ENCODE results near the gene TMEM184B.

TMEM184B gene

DNA sequence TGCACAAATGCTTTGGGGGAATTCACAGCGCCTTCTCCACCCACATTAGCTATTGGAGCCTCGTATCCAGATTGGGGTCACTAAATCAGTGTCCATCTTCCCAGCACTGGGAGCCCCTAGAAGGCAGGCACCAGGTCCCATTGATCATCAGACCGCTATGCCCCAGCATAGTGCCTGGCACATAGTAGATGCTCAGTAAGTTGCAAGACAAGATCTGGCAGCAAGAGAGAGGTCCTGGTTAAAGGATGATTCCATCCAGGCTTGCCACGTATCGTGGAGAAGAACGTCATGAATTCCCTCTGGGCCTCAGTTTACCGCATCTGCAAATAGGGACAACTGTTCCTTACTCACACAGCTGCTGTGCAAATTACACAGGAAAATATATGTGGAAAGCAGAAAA is 1.7 kb downstream of the TMEM184B start:
- Histone ChIP-seq H3K9ac (ENCODE audit: low read length) (no peak overlapping the region), H3K9me3 (ENCODE audit: control insufficient read depth, insufficient read depth, low read depth, low read length) (no peaks in the 10 kb centered on the region), H3K27me3 (ENCODE audit: control insufficient read depth, insufficient read depth, low read length) (no peaks in the 10 kb centered on the region), H3K4me3 (ENCODE audit: low read depth, low read length) (peak overlapping the region; percentile 88), H3K36me3 (ENCODE audit: control insufficient read depth, insufficient read depth, low read length) (peaks cover 13% of the 10 kb centered on the region; the same call in 1 of the 2 replicates), H3K27ac (ENCODE audit: low read depth, low read length) (no peak overlapping the region), H3K4me1 (ENCODE audit: control insufficient read depth, insufficient read depth, low read length) (peaks cover 41% of the 10 kb centered on the region)

DNA sequence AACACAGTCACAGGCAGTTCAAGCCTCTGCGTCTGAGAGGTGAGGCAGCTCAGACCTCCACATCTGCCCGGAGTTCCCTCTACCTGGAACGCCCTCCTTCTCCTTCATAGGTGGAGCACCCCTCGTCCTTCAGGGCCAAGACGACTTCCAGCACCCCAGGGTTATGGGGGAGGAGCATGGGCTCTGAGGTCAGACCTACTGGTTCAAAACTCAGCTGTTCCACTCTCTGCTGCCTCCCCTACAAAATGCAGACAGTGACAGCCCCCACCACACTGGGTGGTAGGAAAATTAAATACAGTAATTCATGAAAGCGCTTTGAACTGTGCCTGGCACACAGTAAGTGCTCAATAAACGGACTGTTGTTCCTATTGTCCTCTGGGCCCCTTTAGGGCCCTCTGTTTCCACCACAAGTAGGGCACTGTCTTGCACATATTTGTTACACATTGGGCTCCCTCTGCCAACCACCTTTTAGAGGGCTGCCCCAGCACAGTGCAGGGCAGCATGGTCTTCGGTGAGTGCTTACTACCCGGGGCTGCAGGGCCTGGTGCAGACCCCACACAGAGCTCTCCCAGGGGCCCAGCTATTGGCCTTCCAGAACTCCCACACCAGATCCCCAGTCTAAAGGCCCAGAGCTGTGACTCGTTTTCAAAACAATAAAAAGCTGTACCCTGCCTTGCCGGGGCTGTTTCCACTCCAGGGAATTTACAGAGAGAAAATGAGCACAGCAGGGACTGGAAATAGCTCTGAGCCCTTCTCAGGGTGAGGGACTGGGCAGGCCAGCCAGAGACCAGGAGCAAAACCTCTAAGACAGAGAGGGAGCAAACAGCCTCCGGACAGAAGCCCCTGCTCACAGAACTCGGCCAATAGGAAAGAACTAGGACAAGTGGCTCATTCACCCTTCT is 2.5 kb downstream of the TMEM184B start:
- Histone ChIP-seq H3K27me3 (ENCODE audit: control insufficient read depth, insufficient read depth, low read length) (no peaks in the 10 kb centered on the region), H3K36me3 (ENCODE audit: control insufficient read depth, insufficient read depth, low read length) (peaks cover 15% of the 10 kb centered on the region; the same call in 1 of the 2 replicates), H3K9me3 (ENCODE audit: control insufficient read depth, insufficient read depth, low read depth, low read length) (no peaks in the 10 kb centered on the region), H3K9ac (ENCODE audit: low read length) (no peak overlapping the region), H3K27ac (ENCODE audit: low read depth, low read length) (no peak overlapping the region), H3K4me3 (ENCODE audit: low read depth, low read length) (no peak overlapping the region), H3K4me1 (ENCODE audit: control insufficient read depth, insufficient read depth, low read length) (peaks cover 42% of the 10 kb centered on the region)

DNA sequence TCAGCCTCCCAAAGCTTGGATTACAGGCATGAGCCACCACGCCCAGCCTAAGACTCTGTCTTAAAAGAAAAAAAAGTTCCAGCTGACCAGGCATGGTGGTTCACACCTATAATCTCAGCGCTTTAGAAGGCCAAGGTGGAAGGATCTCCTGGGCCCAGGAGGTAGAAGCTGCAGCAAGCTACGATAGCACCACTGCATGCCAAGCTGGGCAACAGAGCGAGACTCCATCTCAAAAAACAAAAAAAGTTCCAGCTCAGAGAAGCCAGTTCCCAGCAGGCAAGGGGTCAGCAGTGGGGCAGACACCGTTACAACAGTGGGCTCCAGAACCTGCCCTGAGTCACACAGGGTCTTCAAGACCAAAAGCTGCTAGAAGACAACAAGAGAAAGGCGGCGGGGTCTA is 3.3 kb downstream of the TMEM184B start:
- H3K36me3 ChIP-seq (ENCODE audit: control insufficient read depth, insufficient read depth, low read length), result peaks cover 17% of the 10 kb centered on the region
- H3K27ac ChIP-seq (ENCODE audit: low read depth, low read length), result no peak overlapping the region

DNA sequence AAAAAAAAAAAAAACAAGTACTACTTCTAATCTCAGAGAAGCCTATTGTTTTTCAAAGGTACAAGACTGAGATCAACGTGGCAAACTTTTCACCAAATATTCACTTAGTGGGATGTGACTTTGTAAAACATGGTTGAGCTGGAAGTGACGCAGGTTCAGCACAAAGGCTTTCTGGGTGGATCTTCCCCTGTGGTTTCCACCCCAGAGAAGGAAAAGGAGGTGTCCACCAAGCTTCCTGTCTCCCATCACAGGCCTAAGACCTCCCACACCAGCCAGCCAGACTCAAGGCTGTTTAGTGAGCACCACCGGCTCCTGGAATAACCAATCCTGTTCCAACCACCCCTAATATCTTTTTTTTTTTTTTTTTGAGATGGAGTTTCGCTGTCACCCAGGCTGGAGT is 5.7 kb downstream of the TMEM184B start:
- Histone ChIP-seq H3K4me1 (ENCODE audit: control insufficient read depth, insufficient read depth, low read length) (peaks cover 31% of the 10 kb centered on the region), H3K27me3 (ENCODE audit: control insufficient read depth, insufficient read depth, low read length) (no peaks in the 10 kb centered on the region), H3K9ac (ENCODE audit: low read length) (no peak overlapping the region), H3K36me3 (ENCODE audit: control insufficient read depth, insufficient read depth, low read length) (peaks cover 23% of the 10 kb centered on the region), H3K9me3 (ENCODE audit: control insufficient read depth, insufficient read depth, low read depth, low read length) (no peaks in the 10 kb centered on the region), H3K27ac (ENCODE audit: low read depth, low read length) (no peak overlapping the region), H3K4me3 (ENCODE audit: low read depth, low read length) (no peak overlapping the region)

More for the DNA sequence above, 3.3 kb downstream of the TMEM184B start:
- no peak overlapping the region for H3K4me3 ChIP-seq (ENCODE audit: low read depth, low read length)
- H3K9ac ChIP-seq (ENCODE audit: low read length), result no peak overlapping the region
- H3K27me3 ChIP-seq (ENCODE audit: control insufficient read depth, insufficient read depth, low read length), result no peaks in the 10 kb centered on the region
- H3K4me1 ChIP-seq (ENCODE audit: control insufficient read depth, insufficient read depth, low read length), result peaks cover 35% of the 10 kb centered on the region
- H3K9me3 ChIP-seq (ENCODE audit: control insufficient read depth, insufficient read depth, low read depth, low read length), result no peaks in the 10 kb centered on the region

DNA sequence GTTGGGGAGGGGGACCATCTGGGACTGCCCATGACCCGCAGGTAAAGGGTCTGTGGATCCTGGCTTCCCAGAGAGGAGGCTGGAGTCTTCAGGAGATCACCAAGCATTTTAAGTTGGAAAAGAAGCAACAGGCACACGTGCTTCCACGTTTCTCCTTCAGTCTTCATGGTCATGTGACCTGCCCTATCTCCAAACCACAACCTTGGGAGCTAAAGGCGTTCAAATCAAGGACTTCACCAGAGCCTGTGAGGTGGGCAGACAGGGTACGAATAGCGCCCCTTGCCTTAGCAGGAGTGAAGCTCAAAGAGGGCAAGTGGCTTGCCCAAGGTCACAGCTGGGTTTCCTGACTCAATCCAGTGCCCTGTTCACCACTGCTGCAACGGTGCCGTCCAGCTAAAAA is 6.7 kb downstream of the TMEM184B start:
- Histone ChIP-seq H3K27ac (ENCODE audit: low read depth, low read length) (no peak overlapping the region), H3K4me1 (ENCODE audit: control insufficient read depth, insufficient read depth, low read length) (peaks cover 24% of the 10 kb centered on the region), H3K4me3 (ENCODE audit: low read depth, low read length) (no peak overlapping the region), H3K36me3 (ENCODE audit: control insufficient read depth, insufficient read depth, low read length) (peaks cover 21% of the 10 kb centered on the region), H3K27me3 (ENCODE audit: control insufficient read depth, insufficient read depth, low read length) (no peaks in the 10 kb centered on the region), H3K9ac (ENCODE audit: low read length) (no peak overlapping the region), H3K9me3 (ENCODE audit: control insufficient read depth, insufficient read depth, low read depth, low read length) (no peaks in the 10 kb centered on the region)

DNA sequence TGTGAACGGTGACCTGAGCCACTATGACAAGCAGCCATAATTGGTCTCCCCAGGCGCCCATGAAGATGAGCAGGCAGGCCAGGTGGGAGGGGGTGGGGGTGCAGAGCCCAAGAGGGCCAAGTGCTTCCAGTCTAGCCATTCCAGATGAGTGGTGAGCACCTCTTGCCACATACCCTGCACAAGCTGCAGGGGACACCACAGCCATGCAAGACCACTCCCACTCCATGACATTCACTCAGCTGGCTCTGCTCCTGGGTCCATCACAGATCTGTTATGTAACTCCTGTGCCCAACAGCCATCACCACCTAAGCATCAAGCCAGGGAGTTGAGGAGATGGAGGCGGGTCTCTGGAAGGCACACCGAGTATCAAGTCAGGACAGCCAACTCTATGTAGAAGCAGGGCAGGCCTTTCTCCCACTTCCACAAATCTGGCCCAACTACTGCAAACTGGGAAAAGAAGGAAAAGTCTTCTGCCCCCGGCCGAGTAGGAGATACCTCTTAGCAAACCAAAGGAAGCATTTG is 8.4 kb downstream of the TMEM184B start:
- no peaks in the 10 kb centered on the region for H3K9me3 ChIP-seq (ENCODE audit: control insufficient read depth, insufficient read depth, low read depth, low read length)
- peaks cover 13% of the 10 kb centered on the region for H3K36me3 ChIP-seq (ENCODE audit: control insufficient read depth, insufficient read depth, low read length)
- no peak overlapping the region for H3K9ac ChIP-seq (ENCODE audit: low read length)
- peaks cover 14% of the 10 kb centered on the region; the same call in 1 of the 2 replicates for H3K4me1 ChIP-seq (ENCODE audit: control insufficient read depth, insufficient read depth, low read length)
- H3K27me3 ChIP-seq (ENCODE audit: control insufficient read depth, insufficient read depth, low read length), result no peaks in the 10 kb centered on the region
- no peak overlapping the region for H3K4me3 ChIP-seq (ENCODE audit: low read depth, low read length)
- no peak overlapping the region for H3K27ac ChIP-seq (ENCODE audit: low read depth, low read length)

DNA sequence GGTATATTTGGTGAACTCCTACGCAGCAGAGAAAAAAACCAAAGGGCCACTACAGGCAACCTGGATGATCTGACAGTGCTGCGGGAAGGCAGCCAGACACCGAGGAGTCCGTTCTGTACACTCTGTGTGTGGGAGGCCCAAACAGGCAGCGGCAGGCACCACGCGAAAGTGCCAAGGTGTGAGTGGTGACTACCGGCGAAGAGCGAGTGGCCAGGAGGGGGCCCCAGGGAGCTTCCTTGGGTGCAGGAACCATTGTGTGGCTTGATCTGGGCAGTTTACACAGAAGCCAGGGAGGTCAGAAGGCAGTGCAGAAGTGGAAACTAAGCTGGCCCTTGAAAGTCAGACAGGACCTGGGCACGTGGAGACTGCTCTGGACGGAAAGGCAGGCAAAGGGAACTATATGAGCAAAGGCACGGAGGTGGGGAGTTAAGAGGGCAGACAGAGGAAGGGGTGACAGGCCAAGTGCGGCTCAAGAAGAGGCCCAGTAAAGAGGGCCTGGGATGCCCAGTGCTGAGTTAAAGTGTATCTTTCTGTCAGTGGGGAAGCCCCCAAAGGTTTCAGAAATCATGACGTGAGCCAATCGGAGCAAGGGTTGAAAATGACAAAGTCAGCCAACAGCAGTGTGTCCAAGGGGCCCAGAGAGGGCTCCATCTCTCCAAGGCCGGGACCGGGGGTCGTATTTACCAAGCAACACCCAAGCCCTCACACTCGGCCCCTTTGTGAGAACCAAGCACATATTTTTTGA is 10.6 kb downstream of the TMEM184B start:
- Histone ChIP-seq H3K36me3 (ENCODE audit: control insufficient read depth, insufficient read depth, low read length) (peaks cover 13% of the 10 kb centered on the region), H3K4me3 (ENCODE audit: low read depth, low read length) (no peak overlapping the region), H3K4me1 (ENCODE audit: control insufficient read depth, insufficient read depth, low read length) (peaks cover 20% of the 10 kb centered on the region; the same call in 1 of the 2 replicates), H3K9ac (ENCODE audit: low read length) (no peak overlapping the region), H3K27ac (ENCODE audit: low read depth, low read length) (no peak overlapping the region), H3K27me3 (ENCODE audit: control insufficient read depth, insufficient read depth, low read length) (no peaks in the 10 kb centered on the region), H3K9me3 (ENCODE audit: control insufficient read depth, insufficient read depth, low read depth, low read length) (no peaks in the 10 kb centered on the region)

DNA sequence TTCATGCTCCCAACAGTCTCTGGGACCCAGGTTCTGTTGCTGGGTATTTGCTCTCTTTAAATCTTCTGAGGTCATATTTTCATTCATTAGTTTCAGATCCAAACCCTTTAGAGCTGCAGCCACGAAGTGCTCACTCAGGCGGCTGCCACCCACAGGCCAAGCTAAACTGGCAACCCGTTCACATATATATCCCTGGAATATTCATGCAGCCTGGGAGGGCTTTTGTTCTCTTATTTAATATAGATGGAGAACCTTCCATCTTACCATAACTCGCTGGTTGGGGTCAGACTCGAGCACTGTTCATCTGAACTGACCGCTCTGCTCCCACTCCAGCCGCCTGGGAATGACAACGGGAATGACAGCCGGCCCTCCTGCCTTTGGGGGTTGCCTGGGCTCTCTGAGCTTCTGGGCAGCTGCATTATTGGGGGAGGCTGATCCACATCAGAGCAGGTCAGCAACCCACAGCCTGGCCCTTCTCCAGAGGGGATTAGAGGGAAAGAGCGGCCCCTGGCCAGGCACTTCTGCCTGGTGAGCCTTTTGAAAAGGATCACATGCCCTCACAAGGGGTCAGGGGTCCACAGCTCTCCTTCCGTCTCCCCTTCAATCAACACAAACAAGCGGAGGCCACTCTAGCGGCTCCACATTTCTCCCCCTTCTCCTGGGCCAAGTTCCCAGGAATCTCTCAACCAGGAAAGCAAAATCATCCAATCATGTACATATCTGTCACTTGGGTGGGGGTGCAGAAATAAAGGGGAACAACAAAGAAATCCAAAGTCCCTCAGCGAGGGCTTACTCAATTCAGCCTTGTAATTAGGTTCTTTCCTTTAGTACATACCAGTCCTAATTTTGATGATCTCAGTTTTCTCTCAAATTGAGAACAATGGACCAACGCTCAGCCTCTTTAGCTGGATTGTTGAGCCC is 11.8 kb downstream of the TMEM184B start:
- no peak overlapping the region for H3K27ac ChIP-seq (ENCODE audit: low read depth, low read length)
- H3K9me3 ChIP-seq (ENCODE audit: control insufficient read depth, insufficient read depth, low read depth, low read length), result no peaks in the 10 kb centered on the region
- peaks cover 16% of the 10 kb centered on the region; the same call in 1 of the 2 replicates for H3K4me1 ChIP-seq (ENCODE audit: control insufficient read depth, insufficient read depth, low read length)
- no peaks in the 10 kb centered on the region for H3K27me3 ChIP-seq (ENCODE audit: control insufficient read depth, insufficient read depth, low read length)
- H3K4me3 ChIP-seq (ENCODE audit: low read depth, low read length), result no peak overlapping the region
- H3K36me3 ChIP-seq (ENCODE audit: control insufficient read depth, insufficient read depth, low read length), result peaks cover 9% of the 10 kb centered on the region
- no peak overlapping the region for H3K9ac ChIP-seq (ENCODE audit: low read length)

DNA sequence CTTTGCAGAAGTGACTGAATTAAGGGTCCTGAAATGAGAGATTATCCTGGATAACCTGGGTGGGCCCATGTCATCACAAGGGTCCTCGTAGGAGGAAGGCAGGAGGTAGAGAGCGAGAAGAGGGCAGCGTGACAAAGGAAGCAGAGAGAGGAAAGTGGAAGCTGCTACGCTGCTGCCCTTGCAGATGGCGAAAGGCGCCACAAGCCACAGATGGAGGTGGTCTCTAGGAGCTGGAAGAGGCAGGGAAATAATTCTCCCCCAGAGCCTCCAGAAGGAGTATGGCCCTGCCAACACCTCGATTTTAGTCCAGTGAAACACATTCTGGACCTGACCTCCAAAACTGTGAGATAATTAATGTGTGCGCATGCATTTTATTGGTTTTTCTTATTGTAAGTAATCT is 13.4 kb downstream of the TMEM184B start:
- Histone ChIP-seq H3K4me3 (ENCODE audit: low read depth, low read length) (no peak overlapping the region), H3K9ac (ENCODE audit: low read length) (no peak overlapping the region), H3K36me3 (ENCODE audit: control insufficient read depth, insufficient read depth, low read length) (peaks cover 5% of the 10 kb centered on the region; the same call in 1 of the 2 replicates), H3K4me1 (ENCODE audit: control insufficient read depth, insufficient read depth, low read length) (peaks cover 13% of the 10 kb centered on the region; the same call in 1 of the 2 replicates), H3K9me3 (ENCODE audit: control insufficient read depth, insufficient read depth, low read depth, low read length) (no peaks in the 10 kb centered on the region), H3K27me3 (ENCODE audit: control insufficient read depth, insufficient read depth, low read length) (no peaks in the 10 kb centered on the region), H3K27ac (ENCODE audit: low read depth, low read length) (no peak overlapping the region)

DNA sequence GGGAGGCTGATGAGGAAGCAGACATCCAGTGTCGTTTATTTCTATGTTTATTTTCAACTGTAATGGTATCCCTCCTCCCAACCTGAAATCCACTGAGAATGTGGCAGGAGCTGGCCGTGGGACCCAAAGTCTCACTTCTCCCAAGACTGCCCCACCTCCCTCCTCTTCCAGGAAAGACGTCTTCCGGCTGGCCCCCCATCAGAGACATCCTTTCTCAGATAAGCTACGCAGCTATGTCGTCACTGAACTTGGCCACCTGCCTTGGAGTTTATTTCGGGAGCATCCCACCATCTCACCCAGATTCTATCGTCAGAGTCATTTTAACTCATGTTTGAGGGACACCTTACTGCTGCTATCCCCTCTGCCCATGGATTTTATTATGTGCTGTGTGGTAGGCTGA is 13.9 kb downstream of the TMEM184B start:
- Histone ChIP-seq H3K36me3 (ENCODE audit: control insufficient read depth, insufficient read depth, low read length) (0 out of 2 replicates have a peak, but pooled peaks cover 4% of the 10 kb centered on the region), H3K27me3 (ENCODE audit: control insufficient read depth, insufficient read depth, low read length) (no peaks in the 10 kb centered on the region), H3K4me3 (ENCODE audit: low read depth, low read length) (no peak overlapping the region), H3K4me1 (ENCODE audit: control insufficient read depth, insufficient read depth, low read length) (peaks cover 13% of the 10 kb centered on the region; the same call in 1 of the 2 replicates), H3K9me3 (ENCODE audit: control insufficient read depth, insufficient read depth, low read depth, low read length) (no peaks in the 10 kb centered on the region), H3K27ac (ENCODE audit: low read depth, low read length) (no peak overlapping the region), H3K9ac (ENCODE audit: low read length) (no peak overlapping the region)

All from HUES6 (cell line).